GM12874 (cell line): ENCODE results near the gene AARS1.
A peak's percentile ranks its signal among the peaks of the same experiment; 100 is the strongest.

Source experiments
- TF ChIP-seq, protein P1 (sequence below): IDR thresholded peaks from 2 replicates; pipeline ENCODE4 v1.5.1; 2011; ENCODE audit warnings: low read depth, mild to moderate bottlenecking, control low read depth, low read length, moderate library complexity; ENCODE audit not compliant: insufficient read depth

AARS1 gene

DNA sequence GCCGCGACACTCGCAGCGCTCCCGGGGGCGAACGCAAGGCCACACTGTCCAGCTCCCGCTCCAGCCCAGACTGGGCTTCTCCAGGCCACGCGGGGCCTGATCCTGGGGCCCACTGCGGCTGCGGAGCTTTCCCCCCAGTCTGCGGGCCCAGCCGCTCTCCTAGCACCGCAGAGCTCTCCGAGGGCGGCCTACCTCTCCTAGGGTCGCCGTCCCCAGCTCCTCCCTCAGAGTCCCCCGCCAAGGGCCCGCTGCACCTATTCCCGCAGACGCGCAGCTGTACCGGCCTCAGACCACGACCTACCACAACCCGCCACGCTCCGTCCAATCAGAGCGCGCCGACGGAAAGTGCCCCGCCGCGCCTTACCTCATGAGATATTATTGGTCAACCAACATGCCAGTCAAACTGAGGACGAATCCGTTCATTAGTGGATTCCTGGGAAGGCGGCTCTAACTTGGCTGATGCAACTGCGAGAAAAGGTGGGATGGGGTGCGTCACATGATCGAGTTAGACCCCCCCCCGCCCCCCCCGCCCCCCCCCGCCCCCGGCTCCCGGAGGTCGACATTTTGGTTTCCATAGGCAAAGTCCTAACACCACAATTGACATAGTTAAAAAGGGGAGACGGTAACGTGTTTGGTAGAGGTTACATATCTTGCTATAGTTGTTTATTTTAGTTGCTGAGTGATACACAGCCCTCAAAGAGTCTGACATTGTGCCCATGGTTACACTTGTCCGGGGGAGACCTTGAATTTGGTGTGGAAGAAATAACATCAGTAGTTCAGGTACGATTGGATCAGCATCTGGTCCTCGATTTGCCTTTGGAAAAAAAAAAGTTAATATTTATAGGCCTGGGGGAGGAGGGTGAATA, at the start of gene AARS1:
AARS1 (minus strand) TSS at position 278 of the 866 bp plus-strand sequence. CDS start 6,743 bp downstream, outside the sequence.
- TF ChIP-seq, protein P1, sequence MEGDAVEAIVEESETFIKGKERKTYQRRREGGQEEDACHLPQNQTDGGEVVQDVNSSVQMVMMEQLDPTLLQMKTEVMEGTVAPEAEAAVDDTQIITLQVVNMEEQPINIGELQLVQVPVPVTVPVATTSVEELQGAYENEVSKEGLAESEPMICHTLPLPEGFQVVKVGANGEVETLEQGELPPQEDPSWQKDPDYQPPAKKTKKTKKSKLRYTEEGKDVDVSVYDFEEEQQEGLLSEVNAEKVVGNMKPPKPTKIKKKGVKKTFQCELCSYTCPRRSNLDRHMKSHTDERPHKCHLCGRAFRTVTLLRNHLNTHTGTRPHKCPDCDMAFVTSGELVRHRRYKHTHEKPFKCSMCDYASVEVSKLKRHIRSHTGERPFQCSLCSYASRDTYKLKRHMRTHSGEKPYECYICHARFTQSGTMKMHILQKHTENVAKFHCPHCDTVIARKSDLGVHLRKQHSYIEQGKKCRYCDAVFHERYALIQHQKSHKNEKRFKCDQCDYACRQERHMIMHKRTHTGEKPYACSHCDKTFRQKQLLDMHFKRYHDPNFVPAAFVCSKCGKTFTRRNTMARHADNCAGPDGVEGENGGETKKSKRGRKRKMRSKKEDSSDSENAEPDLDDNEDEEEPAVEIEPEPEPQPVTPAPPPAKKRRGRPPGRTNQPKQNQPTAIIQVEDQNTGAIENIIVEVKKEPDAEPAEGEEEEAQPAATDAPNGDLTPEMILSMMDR, result no peak

DNA sequence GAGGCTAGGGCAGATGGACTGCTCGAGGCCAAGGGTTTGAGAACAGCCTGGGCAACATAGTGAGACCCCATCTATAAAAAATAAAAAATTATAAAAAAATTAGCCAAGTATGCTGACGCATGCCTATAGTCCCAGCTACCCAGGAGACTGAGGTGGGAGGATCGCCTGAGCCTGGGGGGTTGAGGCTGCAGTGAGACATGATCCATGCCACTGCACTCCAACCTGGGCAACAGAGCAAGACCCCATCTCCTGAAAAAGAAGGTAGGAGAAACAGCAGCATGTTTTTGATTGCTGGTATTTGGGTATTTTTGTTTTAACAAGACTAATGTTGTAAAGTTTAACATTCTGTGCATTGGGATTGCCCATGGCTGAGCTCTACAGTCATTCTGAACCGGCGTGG, 48.5 kb upstream of the AARS1 start:
- TF ChIP-seq, protein P1, result no peak

DNA sequence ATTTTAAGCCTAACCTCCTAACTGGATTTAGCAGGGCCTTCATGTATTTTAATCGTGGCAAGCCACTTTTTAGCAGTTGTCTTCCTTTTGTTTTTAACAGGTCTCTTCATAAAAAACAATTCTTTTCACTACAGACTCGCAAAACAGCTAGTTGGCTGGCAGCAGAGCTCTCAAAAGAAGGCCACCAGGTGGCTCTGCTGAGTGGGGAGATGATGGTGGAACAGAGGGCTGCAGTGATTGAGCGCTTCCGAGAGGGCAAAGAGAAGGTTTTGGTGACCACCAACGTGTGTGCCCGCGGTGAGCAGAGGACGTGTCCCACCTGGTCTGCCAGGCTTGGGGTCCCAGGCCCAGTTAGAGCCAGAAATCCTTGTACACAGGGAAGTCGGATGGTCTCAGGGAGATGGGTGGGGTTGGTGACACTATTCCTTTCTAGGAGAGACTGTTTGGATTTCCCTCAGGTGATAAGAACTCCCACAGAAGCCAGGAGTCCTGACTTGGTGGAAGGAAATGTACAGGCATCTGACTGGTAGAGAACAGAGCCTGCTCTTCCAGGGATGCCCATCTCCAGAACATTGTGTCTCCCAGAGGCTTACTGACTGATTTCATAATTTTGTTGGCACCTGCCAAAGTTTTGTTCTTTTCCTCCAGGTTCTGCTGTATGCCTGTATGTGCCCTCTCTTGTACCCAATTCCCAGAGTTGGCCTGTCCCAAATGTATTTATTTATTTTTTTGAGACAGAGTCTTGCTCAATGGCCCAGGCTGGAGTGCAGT, 42.5 kb upstream of the AARS1 start:
- TF ChIP-seq, protein P1, result 0 out of 2 replicates have a peak, but pooled peaks have one; percentile 20

DNA sequence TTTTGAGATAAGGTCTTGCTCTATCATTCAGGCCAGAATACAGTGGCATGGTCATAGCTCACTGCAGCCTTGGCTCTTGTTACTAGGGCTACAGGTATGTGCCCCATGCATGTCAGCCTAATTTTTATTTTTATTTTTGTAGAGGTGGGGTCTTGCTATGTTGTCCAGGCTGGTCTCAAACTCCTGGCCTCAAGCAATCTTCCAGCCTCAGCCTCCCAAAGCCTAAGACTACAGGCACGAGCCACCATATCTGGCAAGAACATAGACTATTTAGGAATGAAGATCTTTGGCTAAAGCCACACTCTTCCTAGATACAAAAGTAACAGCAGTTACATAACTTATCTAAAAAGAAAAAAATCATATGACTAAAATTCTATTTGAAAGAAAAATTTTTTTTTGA, 41.8 kb upstream of the AARS1 start:
- TF ChIP-seq, protein P1, result no peak

DNA sequence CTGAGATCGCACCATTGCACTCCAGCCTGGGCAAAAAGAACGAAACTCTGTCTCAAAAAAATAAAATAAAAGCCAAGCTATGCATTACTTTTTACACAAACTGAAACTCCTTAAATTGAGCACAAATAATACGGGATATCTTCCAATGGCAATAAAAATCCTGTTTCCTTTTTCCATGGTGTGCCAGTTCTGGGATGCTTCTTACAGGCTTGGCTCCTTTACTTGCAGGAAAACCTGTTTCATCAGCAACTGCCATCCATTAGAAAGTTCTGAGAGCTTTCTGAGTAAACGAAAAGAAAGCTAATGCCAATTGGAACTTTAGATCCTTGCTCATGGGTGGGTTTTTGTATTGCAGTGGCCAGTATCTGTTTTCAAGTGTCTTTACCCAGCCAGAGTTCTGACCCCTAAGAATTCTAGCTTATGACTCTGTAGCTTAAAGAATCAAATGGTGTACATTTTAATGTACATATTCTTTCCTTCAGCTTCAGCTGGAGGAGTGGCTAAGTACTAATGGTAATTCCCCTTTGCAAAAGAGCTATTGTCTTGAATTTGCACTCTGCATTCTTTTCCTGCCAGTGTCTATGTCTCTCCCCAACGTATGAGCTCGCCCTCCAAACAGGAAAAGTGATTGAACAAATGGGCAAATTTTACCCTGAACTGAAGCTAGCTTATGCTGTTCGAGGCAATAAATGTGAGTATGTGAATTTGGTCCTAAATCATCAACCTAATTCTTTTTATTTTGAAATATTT, 35.9 kb upstream of the AARS1 start:
- TF ChIP-seq, protein P1, result no peak

- TF ChIP-seq, protein P1, result no peak
These were observed 30.8 kb upstream of the AARS1 start for GRCh38 chr16:70320121-70320520.

DNA sequence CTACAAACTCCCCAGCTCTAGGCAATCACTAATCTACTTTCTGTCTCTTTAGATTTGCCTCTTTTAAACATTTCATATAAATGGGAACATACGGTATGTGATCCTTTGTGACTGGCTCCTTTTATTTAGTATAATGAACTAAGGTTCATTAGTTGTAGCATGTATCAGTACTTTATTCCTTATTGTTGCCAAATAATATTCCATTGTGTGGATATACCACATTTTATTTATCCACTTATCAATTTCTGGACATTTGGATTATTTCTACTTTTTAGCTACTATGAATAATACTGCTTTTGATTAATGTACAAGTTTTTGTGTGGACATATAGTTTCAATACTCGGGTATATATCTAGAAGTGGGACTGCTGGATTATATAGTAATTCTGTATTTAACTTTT, 17.6 kb upstream of the AARS1 start:
- TF ChIP-seq, protein P1, result no peak
